ENCODE results near the gene FXYD6.

The FXYD6 gene

GRCh38 chr11:117851106-117851505, 25.4 kb downstream of the FXYD6 start:
- Histone ChIP-seq H2AFZ (no peak overlapping the region), H3K36me3 (ENCODE audit: control insufficient read depth, insufficient read depth, low read length) (no peaks in the 10 kb centered on the region), H3K27me3 (ENCODE audit: control insufficient read depth, insufficient read depth, low read length) (no peaks in the 10 kb centered on the region), H3K4me2 (ENCODE audit: low read length) (no peak overlapping the region), H3K9ac (no peak overlapping the region), H3K79me2 (no peaks in the 10 kb centered on the region), H3K4me3 (ENCODE audit: low read depth, low read length) (no peak overlapping the region), H3K4me1 (no peaks in the 10 kb centered on the region), H3K9me3 (ENCODE audit: control insufficient read depth, low read length) (no peaks in the 10 kb centered on the region), H3K27ac (no peak overlapping the region)
- no peak for TF ChIP-seq CTCF (IDR thresholded peaks at IDR 0.05)

GRCh38 chr11:117849781-117850414, 26.6 kb downstream of the FXYD6 start:
- no peak overlapping the region for H3K4me3 ChIP-seq (ENCODE audit: low read depth, low read length)
- no peaks in the 10 kb centered on the region for H3K79me2 ChIP-seq
- H3K27me3 ChIP-seq (ENCODE audit: control insufficient read depth, insufficient read depth, low read length), result no peaks in the 10 kb centered on the region
- H3K36me3 ChIP-seq (ENCODE audit: control insufficient read depth, insufficient read depth, low read length), result no peaks in the 10 kb centered on the region
- no peak overlapping the region for H2AFZ ChIP-seq
- no peak overlapping the region for H3K27ac ChIP-seq
- TF ChIP-seq CTCF (IDR thresholded peaks at IDR 0.05), result no peak
- no peak overlapping the region for H3K9ac ChIP-seq
- H3K9me3 ChIP-seq (ENCODE audit: control insufficient read depth, low read length), result no peaks in the 10 kb centered on the region
- no peaks in the 10 kb centered on the region for H3K4me1 ChIP-seq
- H3K4me2 ChIP-seq (ENCODE audit: low read length), result no peak overlapping the region

GRCh38 chr11:117843666-117844484, 32.6 kb downstream of the FXYD6 start:
- Histone ChIP-seq H2AFZ (no peak overlapping the region), H3K79me2 (no peaks in the 10 kb centered on the region), H3K4me3 (ENCODE audit: low read depth, low read length) (no peak overlapping the region), H3K9me3 (ENCODE audit: control insufficient read depth, low read length) (no peaks in the 10 kb centered on the region), H3K4me2 (ENCODE audit: low read length) (no peak overlapping the region), H3K27ac (no peak overlapping the region), H3K27me3 (ENCODE audit: control insufficient read depth, insufficient read depth, low read length) (no peaks in the 10 kb centered on the region), H3K9ac (no peak overlapping the region), H3K4me1 (no peaks in the 10 kb centered on the region), H3K36me3 (ENCODE audit: control insufficient read depth, insufficient read depth, low read length) (no peaks in the 10 kb centered on the region)
- TF ChIP-seq CTCF (IDR thresholded peaks at IDR 0.05), result peak; percentile 90

DNA sequence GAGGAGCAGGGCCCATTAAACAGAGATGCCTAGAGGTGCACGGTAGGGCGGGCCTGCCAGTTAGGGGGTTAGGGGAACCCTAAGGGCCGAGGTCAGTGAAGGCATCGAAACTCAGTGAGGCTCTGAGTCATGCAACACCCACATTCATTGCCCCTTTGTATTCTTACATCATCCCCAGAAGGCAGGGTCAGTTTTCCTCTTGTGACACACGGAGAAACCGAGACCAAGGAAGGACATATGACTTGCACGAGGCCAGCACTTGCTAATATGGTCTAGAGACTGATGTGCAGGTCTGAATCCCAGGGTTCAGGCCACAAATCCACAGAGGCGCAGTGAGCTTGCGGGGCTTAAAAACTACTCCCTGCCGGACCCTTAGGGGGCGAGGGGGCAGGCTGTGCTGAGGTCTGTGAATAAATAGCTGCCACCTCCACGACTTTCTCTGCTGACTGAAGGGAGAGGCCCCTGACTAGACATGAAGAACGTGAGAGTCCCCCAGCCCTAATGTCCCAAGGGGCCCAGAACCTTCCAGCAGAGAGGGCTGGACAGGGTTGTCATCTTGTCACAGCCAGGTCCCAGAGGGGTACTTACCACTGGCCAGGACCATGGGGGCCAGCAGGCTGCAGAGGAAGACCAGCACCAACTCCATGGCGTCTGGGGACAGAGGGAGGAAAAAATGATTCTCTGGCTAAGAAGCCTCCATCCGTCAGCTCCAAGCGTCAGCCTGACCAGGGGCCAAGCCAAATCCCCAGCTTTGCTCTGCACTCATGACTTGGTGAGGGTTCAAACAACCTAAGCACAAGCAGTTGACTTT, 34.1 kb downstream of the FXYD6 start:
- Histone ChIP-seq H3K36me3 (ENCODE audit: control insufficient read depth, insufficient read depth, low read length) (no peaks in the 10 kb centered on the region), H3K4me2 (ENCODE audit: low read length) (no peak overlapping the region), H3K27ac (no peak overlapping the region), H3K27me3 (ENCODE audit: control insufficient read depth, insufficient read depth, low read length) (no peaks in the 10 kb centered on the region), H3K79me2 (no peaks in the 10 kb centered on the region), H3K9ac (no peak overlapping the region), H3K9me3 (ENCODE audit: control insufficient read depth, low read length) (no peaks in the 10 kb centered on the region), H2AFZ (no peak overlapping the region), H3K4me1 (no peaks in the 10 kb centered on the region), H3K4me3 (ENCODE audit: low read depth, low read length) (no peak overlapping the region)
- TF ChIP-seq CTCF (IDR thresholded peaks at IDR 0.05), result no peak

Data from parathyroid adenoma (tissue), 2 donors.